Naive thymus-derived CD4-positive, alpha-beta T cell (primary cell): ENCODE measurements around the gene HSPH1. TPM values are rescaled to one million over a fixed set of nuclear protein-coding genes. Genes with fewer than 3 reads are reported as not detected.
A peak's percentile ranks its signal among the peaks of the same experiment; 100 is the strongest.

ENCODE experiments used
- ATAC-seq: fragments of 150-1000 bp; cut with Tn5 transposase; 2 replicates; pipeline ENCODE4 v1.10.0; 2021; ENCODE audit warnings: mild to moderate bottlenecking, moderate library complexity
- CTCF ChIA-PET: fragments of 350-600 bp; sonication (Branson Sonifier 250); formaldehyde crosslinking; loops from one replicate; lab custom pipeline; 2021; ENCODE audit warnings: antibody characterized with exemption; lab: Charles Lee
- POLR2A ChIA-PET: fragments of 350-600 bp; sonication (Branson Sonifier 250); formaldehyde crosslinking; loops from one replicate; lab custom pipeline; 2021; ENCODE audit warnings: antibody characterized with exemption, inconsistent platforms; lab: Charles Lee
- DNase-seq, 9 donors: peaks; one replicate each; pipeline versions ENCODE4 v3.0.0 to v3.0.0-alpha.2; 2020 to 2022; ENCODE audit warnings: mixed read lengths in 1 of 9
- H3K27ac ChIP-seq: one replicate; pipeline ENCODE4 v1.7.0; 2013; ENCODE audit warnings: mild to moderate bottlenecking, low read depth, low read length, moderate library complexity
- H3K27me3 ChIP-seq, 2 donors: one replicate each; pipeline ENCODE4 v1.7.0; 2013; ENCODE audit warnings: low read length in 2 of 2, mild to moderate bottlenecking in 2 of 2, moderate library complexity in 2 of 2; ENCODE audit not compliant: control insufficient read depth in 2 of 2, insufficient read depth in 2 of 2
- H3K36me3 ChIP-seq, 3 experiments: 1 replicate in 2 of 3; 2 replicates in 1 of 3; pipeline ENCODE4 v1.7.0; 2013; ENCODE audit warnings: low read length in 3 of 3, mild to moderate bottlenecking in 3 of 3, moderate library complexity in 1 of 3; ENCODE audit not compliant: insufficient read depth in 3 of 3, control insufficient read depth in 2 of 3
- H3K4me1 ChIP-seq, 2 donors: one replicate each; pipeline ENCODE4 v1.7.0; 2013; ENCODE audit warnings: low read length in 2 of 2, mild to moderate bottlenecking in 2 of 2, moderate library complexity in 1 of 2; ENCODE audit not compliant: control insufficient read depth in 2 of 2, insufficient read depth in 2 of 2
- H3K4me3 ChIP-seq: 2 replicates; pipeline ENCODE4 v1.7.0; 2013; ENCODE audit warnings: mild to moderate bottlenecking, low read length
- H3K9me3 ChIP-seq, 3 experiments: 1 replicate in 2 of 3; 2 replicates in 1 of 3; pipeline ENCODE4 v1.7.0; 2013; ENCODE audit warnings: low read length in 3 of 3; ENCODE audit not compliant: control insufficient read depth in 2 of 3
- H3K27ac Mint-ChIP-seq, 9 donors: one replicate each; pipeline ENCODE4 v1.8.0; 2020 to 2022; ENCODE audit warnings: mixed read lengths in 9 of 9, mild to moderate bottlenecking in 8 of 9, moderate library complexity in 5 of 9, inconsistent platforms in 2 of 9
- H3K27me3 Mint-ChIP-seq, 5 donors: one replicate each; pipeline ENCODE4 v1.8.0; 2021 to 2022; ENCODE audit warnings: mixed read lengths in 5 of 5, mild to moderate bottlenecking in 1 of 5
- H3K36me3 Mint-ChIP-seq, 5 donors: one replicate each; pipeline ENCODE4 v1.8.0; 2020 to 2022; ENCODE audit warnings: mixed read lengths in 5 of 5, mild to moderate bottlenecking in 3 of 5, inconsistent platforms in 1 of 5
- H3K4me1 Mint-ChIP-seq, 7 donors: one replicate each; pipeline ENCODE4 v1.8.0; 2020 to 2022; ENCODE audit warnings: mixed read lengths in 7 of 7, mild to moderate bottlenecking in 3 of 7, inconsistent platforms in 1 of 7
- H3K4me3 Mint-ChIP-seq, 10 donors: one replicate each; pipeline ENCODE4 v1.8.0; 2020 to 2022; ENCODE audit warnings: mild to moderate bottlenecking in 10 of 10, mixed read lengths in 10 of 10, moderate library complexity in 6 of 10, inconsistent platforms in 2 of 10
- H3K9me3 Mint-ChIP-seq, 11 donors: one replicate each; pipeline ENCODE4 v1.8.0; 2020 to 2022; ENCODE audit warnings: mixed read lengths in 11 of 11, mild to moderate bottlenecking in 4 of 11, inconsistent platforms in 1 of 11, moderate library complexity in 1 of 11
- intact Hi-C, 2 donors: fragments of 100-400 bp; cut with micrococcal nuclease; formaldehyde crosslinking; loops; one replicate each; pipeline ENCODE4 v1.15.1; 2023
- polyA plus RNA-seq, 2 donors: library from polyadenylated mRNA; unstranded; fragments of 300-500 nt; fragmentation: Illumina TruSeq; gene quantifications; one replicate each; pipeline ENCODE4 v1.2.3, GENCODE V29; 2021
- total RNA-seq, 6 experiments: library from RNA in 5 of 6; stranded (reverse) in 5 of 6; gene quantifications; 1 replicate in 5 of 6; 2 replicates in 1 of 6; pipeline ENCODE4 v1.2.3 and lab custom pipeline; 2021 to 2026

HSPH1 gene
- total and polyA plus RNA-seq, 7 experiments from 2014 or later, result 36.6 to 154 (median 73.1) TPM

GRCh38 chr13:31198519-31198918 is 36.8 kb upstream of the HSPH1 start:
- intact Hi-C loops, result no loop called here

GRCh38 chr13:31196992-31197391 is 35.3 kb upstream of the HSPH1 start:
- Histone ChIP-seq H3K27me3 (no peaks in the 10 kb centered on the region), H3K27ac (no peak overlapping the region), H3K9me3 (no peaks in the 10 kb centered on the region), H3K36me3 (no peaks in the 10 kb centered on the region), H3K4me3 (no peak overlapping the region), H3K4me1 (peaks cover 5 to 6% of the 10 kb centered on the region in 2 donors)
- no peaks in the 10 kb centered on the region for H3K36me3 Mint-ChIP-seq
- intact Hi-C loops, result no loop called here
- H3K9me3 Mint-ChIP-seq, result no peaks in the 10 kb centered on the region
- ATAC-seq (no peak), DNase-seq (no peak)
- peaks cover 12 to 23% (median 14%) of the 10 kb centered on the region in 7 donors for H3K4me1 Mint-ChIP-seq
- peaks cover 0 to 28% (median 0%) of the 10 kb centered on the region in 5 donors for H3K27me3 Mint-ChIP-seq
- ChIA-PET POLR2A (no interaction called here), CTCF (interaction anchor here (0.7 kb wide), 1 partner anchor 39 kb away, joined by 3 read pairs; no protein-coding TSS in a partner anchor)
- no peak overlapping the region for H3K4me3 Mint-ChIP-seq
- no peak overlapping the region for H3K27ac Mint-ChIP-seq

More at GRCh38 chr13:31198519-31198918, 36.8 kb upstream of the HSPH1 start:
- Mint-ChIP-seq H3K9me3 (no peaks in the 10 kb centered on the region), H3K4me3 (peak overlapping the region in 6 of 10 donors; percentile 12 to 89 (median 48)), H3K27me3 (peaks cover 0 to 23% (median 0%) of the 10 kb centered on the region in 5 donors), H3K27ac (peak overlapping the region in 2 of 9 donors; percentile 36 to 94), H3K36me3 (no peaks in the 10 kb centered on the region), H3K4me1 (peaks cover 12 to 23% (median 14%) of the 10 kb centered on the region in 7 donors)
- Histone ChIP-seq H3K27me3 (no peaks in the 10 kb centered on the region), H3K36me3 (no peaks in the 10 kb centered on the region), H3K27ac (no peak overlapping the region), H3K9me3 (no peaks in the 10 kb centered on the region), H3K4me3 (no peak overlapping the region), H3K4me1 (peaks cover 5 to 6% of the 10 kb centered on the region in 2 donors)
- no peak for DNase-seq
- no peak for ATAC-seq
- ChIA-PET CTCF (no interaction called here), POLR2A (interaction anchor here (1.8 kb wide), 1 partner anchor 37 kb away, joined by 16 read pairs; the partner anchor contains the start of gene HSPH1)

- Histone ChIP-seq H3K27ac (no peak overlapping the region), H3K36me3 (no peaks in the 10 kb centered on the region), H3K9me3 (no peaks in the 10 kb centered on the region), H3K4me3 (no peak overlapping the region), H3K27me3 (no peaks in the 10 kb centered on the region), H3K4me1 (no peaks in the 10 kb centered on the region)
- POLR2A ChIA-PET, result interaction anchor here (0.6 to 0.7 kb wide), 2 partner anchors 23 to 48 kb away, joined by 3 read pairs; no protein-coding TSS in a partner anchor
- Mint-ChIP-seq H3K4me1 (peaks cover 4 to 11% (median 8%) of the 10 kb centered on the region in 7 donors), H3K27ac (no peak overlapping the region), H3K27me3 (peaks cover 0 to 27% (median 0%) of the 10 kb centered on the region in 5 donors), H3K36me3 (no peaks in the 10 kb centered on the region), H3K9me3 (no peaks in the 10 kb centered on the region), H3K4me3 (no peak overlapping the region)
- CTCF ChIA-PET, result no interaction called here
- intact Hi-C loops, result no loop called here
- ATAC-seq (no peak), DNase-seq (no peak)
These were observed 33.9 kb upstream of the HSPH1 start for GRCh38 chr13:31195616-31196015.

- H3K9me3 Mint-ChIP-seq, result peaks cover 0 to 3% (median 0%) of the 10 kb centered on the region in 11 donors
- H3K4me3 Mint-ChIP-seq, result no peak overlapping the region
- peaks cover 0 to 2% (median 0%) of the 10 kb centered on the region in 5 donors for H3K36me3 Mint-ChIP-seq
- peaks cover 0 to 6% (median 0%) of the 10 kb centered on the region in 7 donors for H3K4me1 Mint-ChIP-seq
- ATAC-seq (no peak), DNase-seq (no peak)
- H3K27ac Mint-ChIP-seq, result no peak overlapping the region
- ChIA-PET CTCF (no interaction called here), POLR2A (no interaction called here)
- H3K4me3 ChIP-seq, result no peak overlapping the region
- intact Hi-C loops, result no loop called here
- peaks cover 0 to 20% (median 12%) of the 10 kb centered on the region in 5 donors for H3K27me3 Mint-ChIP-seq
- H3K9me3 ChIP-seq, result no peaks in the 10 kb centered on the region
- no peaks in the 10 kb centered on the region for H3K4me1 ChIP-seq
- H3K27me3 ChIP-seq, result no peaks in the 10 kb centered on the region
- H3K36me3 ChIP-seq, result no peaks in the 10 kb centered on the region
- no peak overlapping the region for H3K27ac ChIP-seq
These were observed 30.6 kb upstream of the HSPH1 start for GRCh38 chr13:31192306-31192705.

GRCh38 chr13:31191748-31192147 is 30.0 kb upstream of the HSPH1 start:
- POLR2A ChIA-PET, result no interaction called here
- intact Hi-C loops, result no loop called here
- H3K36me3 ChIP-seq, result no peaks in the 10 kb centered on the region
- ATAC-seq, result no peak
- H3K4me1 ChIP-seq, result no peaks in the 10 kb centered on the region
- Mint-ChIP-seq H3K4me1 (peaks cover 0 to 6% (median 0%) of the 10 kb centered on the region in 7 donors), H3K9me3 (peaks cover 0 to 3% (median 0%) of the 10 kb centered on the region in 11 donors), H3K27me3 (peaks cover 0 to 21% (median 12%) of the 10 kb centered on the region in 5 donors), H3K36me3 (peaks cover 0 to 3% (median 0%) of the 10 kb centered on the region in 5 donors), H3K27ac (no peak overlapping the region), H3K4me3 (no peak overlapping the region)
- no peak for DNase-seq
- no peaks in the 10 kb centered on the region for H3K27me3 ChIP-seq
- no peak overlapping the region for H3K27ac ChIP-seq
- CTCF ChIA-PET, result no interaction called here
- H3K4me3 ChIP-seq, result no peak overlapping the region
- H3K9me3 ChIP-seq, result no peaks in the 10 kb centered on the region

GRCh38 chr13:31184981-31185645 is 23.4 kb upstream of the HSPH1 start:
- intact Hi-C loops, result no loop called here
- no peak for ATAC-seq
- POLR2A ChIA-PET, result no interaction called here
- Mint-ChIP-seq H3K4me1 (no peaks in the 10 kb centered on the region), H3K9me3 (peaks cover 0 to 3% (median 0%) of the 10 kb centered on the region in 11 donors), H3K27ac (no peak overlapping the region), H3K36me3 (peaks cover 0 to 8% (median 0%) of the 10 kb centered on the region in 5 donors), H3K27me3 (peaks cover 3 to 13% (median 11%) of the 10 kb centered on the region in 5 donors), H3K4me3 (no peak overlapping the region)
- CTCF ChIA-PET, result no interaction called here
- DNase-seq, result no peak
- H3K27ac ChIP-seq, result no peak overlapping the region
- no peaks in the 10 kb centered on the region for H3K4me1 ChIP-seq
- no peaks in the 10 kb centered on the region for H3K36me3 ChIP-seq
- no peaks in the 10 kb centered on the region for H3K27me3 ChIP-seq
- H3K4me3 ChIP-seq, result no peak overlapping the region
- H3K9me3 ChIP-seq, result no peaks in the 10 kb centered on the region
